Mesenchymal stem cell (in vitro differentiated cells and primary cell): ENCODE data around the gene UQCRHL.

ENCODE experiments used
- DNase-seq: peaks from one replicate; pipeline ENCODE4 v3.0.0-alpha.2; 2013
- H2AFZ ChIP-seq: one replicate; pipeline ENCODE4 v1.6.1; 2013; ENCODE audit warnings: low read depth, mild to moderate bottlenecking, control low read depth, inconsistent platforms, low read length, moderate library complexity
- H2AK5ac ChIP-seq: 2 replicates; pipeline ENCODE4 v1.6.1; 2013; ENCODE audit warnings: low read length, moderate library complexity, mild to moderate bottlenecking, inconsistent platforms; ENCODE audit not compliant: severe bottlenecking
- H2BK120ac ChIP-seq: one replicate; pipeline ENCODE4 v1.6.1; 2013; ENCODE audit warnings: low read depth, mild to moderate bottlenecking, inconsistent platforms, low read length, moderate library complexity
- H2BK12ac ChIP-seq, 2 experiments: one replicate each; pipeline ENCODE4 v1.6.1; 2013; ENCODE audit warnings: inconsistent platforms in 2 of 2, low read length in 2 of 2, mild to moderate bottlenecking in 2 of 2, moderate library complexity in 2 of 2, control low read depth in 1 of 2
- H2BK15ac ChIP-seq: one replicate; pipeline ENCODE4 v1.6.1; 2013; ENCODE audit warnings: mild to moderate bottlenecking, low read depth, inconsistent platforms; ENCODE audit not compliant: poor library complexity, severe bottlenecking
- H2BK5ac ChIP-seq: 2 replicates; pipeline ENCODE4 v1.6.1; 2013; ENCODE audit warnings: low read depth, mild to moderate bottlenecking, low read length, control low read depth, inconsistent platforms; ENCODE audit not compliant: poor library complexity, severe bottlenecking
- H3K14ac ChIP-seq, 2 experiments: one replicate each; pipeline ENCODE4 v1.6.1; 2013; ENCODE audit warnings: inconsistent platforms in 2 of 2, low read length in 2 of 2, control low read depth in 1 of 2, mild to moderate bottlenecking in 1 of 2, moderate library complexity in 1 of 2
- H3K18ac ChIP-seq, 2 experiments: one replicate each; pipeline ENCODE4 v1.6.1; 2013; ENCODE audit warnings: inconsistent platforms in 2 of 2, low read length in 2 of 2, control low read depth in 1 of 2, low read depth in 1 of 2, mild to moderate bottlenecking in 1 of 2
- H3K23ac ChIP-seq, 2 experiments: one replicate each; pipeline ENCODE4 v1.6.1; 2013; ENCODE audit warnings: inconsistent platforms in 2 of 2, low read length in 2 of 2, mild to moderate bottlenecking in 2 of 2, moderate library complexity in 2 of 2, control low read depth in 1 of 2
- H3K27ac ChIP-seq: 2 replicates; pipeline ENCODE4 v1.5.1; 2013; ENCODE audit warnings: mild to moderate bottlenecking, moderate library complexity, low read length, control low read depth, inconsistent platforms; ENCODE audit not compliant: poor library complexity, severe bottlenecking
- H3K27me3 ChIP-seq, 2 experiments: 2 replicates each; pipeline versions ENCODE4 v1.6.1 to v1.7.0; 2013; ENCODE audit warnings: low read length in 2 of 2, mild to moderate bottlenecking in 2 of 2, moderate library complexity in 2 of 2, control low read depth in 1 of 2, inconsistent platforms in 1 of 2; ENCODE audit not compliant: control insufficient read depth in 1 of 2, insufficient read depth in 1 of 2
- H3K36me3 ChIP-seq, 2 experiments: 2 replicates each; pipeline versions ENCODE4 v1.6.1 to v1.7.0; 2013; ENCODE audit warnings: low read length in 2 of 2, control low read depth in 1 of 2, inconsistent platforms in 1 of 2, low read depth in 1 of 2, mild to moderate bottlenecking in 1 of 2; ENCODE audit not compliant: insufficient read depth in 2 of 2, control insufficient read depth in 1 of 2
- H3K4ac ChIP-seq, 2 experiments: one replicate each; pipeline ENCODE4 v1.6.1; 2013; ENCODE audit warnings: inconsistent platforms in 2 of 2, low read length in 2 of 2, mild to moderate bottlenecking in 2 of 2, moderate library complexity in 2 of 2, control low read depth in 1 of 2, low read depth in 1 of 2
- H3K4me1 ChIP-seq: 2 replicates; pipeline ENCODE4 v1.6.1; 2013; ENCODE audit warnings: low read depth, low read length, control low read depth; ENCODE audit not compliant: control insufficient read depth, insufficient read depth
- H3K4me2 ChIP-seq: 2 replicates; pipeline ENCODE4 v1.6.1; 2013; ENCODE audit warnings: low read length, mild to moderate bottlenecking, inconsistent platforms; ENCODE audit not compliant: poor library complexity, severe bottlenecking
- H3K4me3 ChIP-seq, 2 experiments: 2 replicates each; pipeline versions ENCODE4 v1.5.1 to v1.7.0; 2013; ENCODE audit warnings: low read length in 2 of 2, mild to moderate bottlenecking in 2 of 2, control low read depth in 1 of 2, low read depth in 1 of 2; ENCODE audit not compliant: insufficient read depth in 1 of 2
- H3K79me1 ChIP-seq: replicated peaks from 2 replicates; pipeline ENCODE4 v1.6.1; 2013; ENCODE audit warnings: mild to moderate bottlenecking, control low read depth, low read length, inconsistent platforms; ENCODE audit not compliant: poor library complexity, severe bottlenecking
- H3K9ac ChIP-seq: 2 replicates; pipeline ENCODE4 v1.7.0; 2013; ENCODE audit warnings: mild to moderate bottlenecking, low read length, moderate library complexity
- H3K9me3 ChIP-seq: 2 replicates; pipeline ENCODE4 v1.7.0; 2013; ENCODE audit warnings: mild to moderate bottlenecking, low read length; ENCODE audit not compliant: control insufficient read depth
- H4K8ac ChIP-seq: one replicate; pipeline ENCODE4 v1.6.1; 2013; ENCODE audit warnings: inconsistent platforms, mild to moderate bottlenecking, low read length, moderate library complexity
- H4K91ac ChIP-seq: one replicate; pipeline ENCODE4 v1.6.1; 2013; ENCODE audit warnings: mild to moderate bottlenecking, low read length, inconsistent platforms
- WGBS: methylation state at CpG from one replicate; pipeline ENCODE4 v1.1.7; 2013; ENCODE audit warnings: mixed read lengths; 5-methylcytosine and 5-hydroxymethylcytosine counted together

Gene UQCRHL

DNA sequence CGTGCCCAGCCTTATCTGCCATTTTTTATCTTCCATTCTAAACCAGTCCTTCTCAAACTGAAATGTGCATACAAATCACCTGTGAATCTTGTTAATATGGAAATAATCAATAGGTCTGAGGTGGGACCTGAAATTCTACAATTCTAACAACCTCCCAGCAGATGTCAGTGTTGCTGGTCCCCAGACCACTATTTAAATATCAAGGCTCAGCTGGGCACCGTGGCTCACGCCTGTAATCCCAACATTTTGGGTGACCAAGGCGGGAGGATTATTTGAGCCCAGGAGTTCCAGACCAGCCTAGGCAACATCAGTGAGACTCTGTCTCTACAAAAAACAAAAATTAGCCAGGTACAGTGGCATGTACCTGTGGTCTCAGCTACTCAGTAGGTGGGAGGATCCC, 4.1 kb downstream of the UQCRHL start:
- H3K27me3 ChIP-seq: no peaks in the 10 kb centered on the region
- no peak overlapping the region for H3K9ac ChIP-seq
- H3K18ac ChIP-seq: no peak overlapping the region
- no peak overlapping the region for H2AFZ ChIP-seq
- no peak overlapping the region for H3K23ac ChIP-seq
- 69% methylated on average over 3 of the region's 4 CpGs for whole genome bisulfite sequencing
- peak overlapping the region; percentile 84 for H2AK5ac ChIP-seq
- no peak overlapping the region for H4K91ac ChIP-seq
- no peak overlapping the region for H3K27ac ChIP-seq
- H2BK15ac ChIP-seq: no peak overlapping the region
- no peak overlapping the region for H2BK12ac ChIP-seq
- no peak overlapping the region for H3K4me2 ChIP-seq
- no peak overlapping the region for H2BK5ac ChIP-seq
- H3K9me3 ChIP-seq: no peaks in the 10 kb centered on the region
- no peak overlapping the region for H2BK120ac ChIP-seq
- no peak overlapping the region for H3K4ac ChIP-seq
- H4K8ac ChIP-seq: no peak overlapping the region
- no peak overlapping the region for H3K14ac ChIP-seq
- peak; percentile 44 for DNase-seq
- no peaks in the 10 kb centered on the region for H3K36me3 ChIP-seq
- no peaks in the 10 kb centered on the region for H3K79me1 ChIP-seq
- peaks cover 24% of the 10 kb centered on the region for H3K4me1 ChIP-seq
- no peak overlapping the region for H3K4me3 ChIP-seq

DNA sequence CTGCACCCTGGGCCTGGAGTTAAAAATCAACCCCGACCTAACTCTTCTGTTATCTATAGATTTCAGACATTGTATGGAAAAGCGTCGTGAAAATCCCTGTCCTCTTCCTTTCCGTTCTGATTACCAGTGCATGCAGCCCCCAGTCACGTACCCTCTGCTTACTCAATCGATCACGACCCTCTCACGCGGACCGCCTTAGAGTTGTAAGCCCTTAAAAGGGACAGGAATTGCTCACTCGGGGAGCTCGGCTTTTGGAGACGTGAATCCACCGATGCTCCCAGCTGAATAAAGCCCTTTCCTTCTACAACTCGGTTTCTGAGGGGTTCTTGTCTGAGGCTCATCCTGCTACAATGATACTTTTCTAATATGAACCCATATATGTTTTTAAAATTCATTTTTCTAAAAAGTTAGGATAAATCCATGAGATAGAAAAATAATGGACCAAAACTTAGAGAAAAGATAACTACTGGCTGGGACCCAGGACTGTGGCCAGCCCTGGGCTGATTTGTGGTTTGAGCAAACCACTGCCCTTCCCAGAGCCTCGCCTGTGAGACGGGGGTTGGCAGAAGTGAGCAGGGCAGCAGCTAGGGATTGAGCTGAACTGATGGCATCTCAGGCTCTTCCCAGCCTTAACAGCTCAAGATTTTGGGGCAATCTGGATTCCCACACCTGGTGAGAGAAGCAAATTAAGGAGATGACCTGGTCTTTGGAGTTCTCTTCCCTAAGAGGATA, 5.0 kb downstream of the UQCRHL start:
- Histone ChIP-seq H2BK5ac (no peak overlapping the region), H3K14ac (no peak overlapping the region), H3K4me2 (no peak overlapping the region), H3K79me1 (no peaks in the 10 kb centered on the region), H2AK5ac (no peak overlapping the region), H3K4me1 (peaks cover 27% of the 10 kb centered on the region), H3K23ac (no peak overlapping the region), H3K4me3 (no peak overlapping the region), H3K9me3 (no peaks in the 10 kb centered on the region), H3K36me3 (no peaks in the 10 kb centered on the region), H3K27ac (no peak overlapping the region), H2AFZ (no peak overlapping the region), H3K27me3 (no peaks in the 10 kb centered on the region), H2BK12ac (no peak overlapping the region), H3K18ac (no peak overlapping the region), H4K91ac (no peak overlapping the region), H3K4ac (no peak overlapping the region), H3K9ac (no peak overlapping the region), H2BK120ac (no peak overlapping the region), H4K8ac (no peak overlapping the region), H2BK15ac (no peak overlapping the region)
- no peak for DNase-seq
- 84% methylated on average over 16 of the region's 17 CpGs for WGBS

- Histone ChIP-seq H2BK5ac (peak overlapping the region; percentile 51), H3K4me2 (peak overlapping the region; percentile 14), H3K14ac (peak overlapping the region in 1 of 2 experiments; percentile 45), H3K9ac (peak overlapping the region; percentile 53), H2BK15ac (peak overlapping the region; percentile 55), H3K36me3 (no peaks in the 10 kb centered on the region), H2AK5ac (peak overlapping the region; percentile 97), H3K4ac (peak overlapping the region; percentile 16 to 40), H4K8ac (peak overlapping the region; percentile 66), H3K4me1 (peaks cover 35% of the 10 kb centered on the region), H3K4me3 (no peak overlapping the region), H3K79me1 (no peaks in the 10 kb centered on the region), H2AFZ (peak overlapping the region; percentile 3), H3K9me3 (no peaks in the 10 kb centered on the region), H3K18ac (peak overlapping the region; percentile 50 to 74), H3K27me3 (no peaks in the 10 kb centered on the region), H3K23ac (no peak overlapping the region), H3K27ac (peak overlapping the region; percentile 95), H2BK120ac (peak overlapping the region; percentile 71), H2BK12ac (peak overlapping the region; percentile 57 to 93), H4K91ac (peak overlapping the region; percentile 89)
- WGBS: 23% methylated on average over 19 of the region's 22 CpGs
- peak; percentile 65 for DNase-seq
These were observed 7.3 kb downstream of the UQCRHL start for GRCh38 chr1:15799928-15800835.
